A549 (cell line): ENCODE measurements around the gene MCTS1.

Source experiments
- BHLHE40 ChIP-seq: IDR thresholded peaks from 2 replicates; pipeline ENCODE4 v1.6.1; 2012; ENCODE audit warnings: low read depth, low read length, inconsistent platforms
- CTCF ChIP-seq: fragments of >200 bp; sonication (Bioruptor Twin); formaldehyde crosslinking; IDR thresholded peaks from 3 replicates; pipeline ENCODE4 v1.5.1; 2016
- E2F6 ChIP-seq: IDR thresholded peaks from 2 replicates; pipeline ENCODE4 v1.6.1; 2012; ENCODE audit warnings: low read depth, borderline replicate concordance
- MAX ChIP-seq: IDR thresholded peaks from 2 replicates; pipeline ENCODE4 v1.6.1; 2012
- MAZ ChIP-seq: fragments of 150-350 bp; IDR thresholded peaks from 2 replicates; pipeline ENCODE4 v1.6.1; 2014; ENCODE audit warnings: antibody characterized with exemption, low read depth, low read length, borderline replicate concordance
- MYC ChIP-seq: IDR thresholded peaks from 2 replicates; pipeline ENCODE4 v1.6.1; 2012; ENCODE audit warnings: mild to moderate bottlenecking, inconsistent platforms, low read length, improper control_type of control experiment, borderline replicate concordance
- POLR2A ChIP-seq: IDR thresholded peaks from 2 replicates; pipeline ENCODE4 v1.6.1; 2012; ENCODE audit warnings: mild to moderate bottlenecking, low read length
- POLR2AphosphoS2 ChIP-seq: conservative IDR thresholded peaks from 2 replicates; pipeline ENCODE4 v1.6.1; 2012; ENCODE audit warnings: low read length, improper control_type of control experiment, inconsistent platforms

GRCh38 chrX:120575379-120576114, 28.4 kb upstream of the MCTS1 start:
- TF ChIP-seq BHLHE40 (no peak), MYC (no peak), POLR2AphosphoS2 (no peak), E2F6 (0 out of 2 replicates have a peak, but pooled peaks have one; percentile 29), CTCF (no peak), MAX (no peak), MAZ (no peak), POLR2A (no peak)
